PC-9 (cell line): ENCODE results near the gene CD9.

Experiments
- CTCF ChIP-seq: fragments of 200-600 bp; sonication (generic); conservative IDR thresholded peaks from 2 replicates; pipeline ENCODE4 v1.6.1; 2017; ENCODE audit warnings: mixed run types, antibody characterized with exemption, mild to moderate bottlenecking, moderate library complexity
- EZH2 ChIP-seq: fragments of 200-600 bp; sonication (generic); IDR thresholded peaks from 2 replicates; pipeline ENCODE4 v1.8.0; 2017; ENCODE audit warnings: antibody characterized with exemption, low read depth

GRCh38 chr12:6203601-6204000 lies 3.4 kb downstream of the CD9 start:
- no peak for TF ChIP-seq CTCF
- TF ChIP-seq EZH2: no peak
